BLaER1 treated with 17β-estradiol and CSF1 and Interleukin-3, amounts not matched to agents 10 nM and 100 nM (cell line): ENCODE results near the gene SSNA1.

Experiments used
- H3K27ac ChIP-seq, 11 experiments: shearing (Covaris generic); formaldehyde crosslinking; 2 replicates each; pipeline ENCODE4 v1.8.1; 2022
- H3K27me3 ChIP-seq, 11 experiments: shearing (Covaris generic); formaldehyde crosslinking; 2 replicates each; pipeline ENCODE4 v1.8.1; 2022
- H3K36me3 ChIP-seq, 11 experiments: shearing (Covaris generic); formaldehyde crosslinking; 2 replicates each; pipeline ENCODE4 v1.8.1; 2022
- H3K4me1 ChIP-seq, 10 experiments: shearing (Covaris generic); formaldehyde crosslinking; 2 replicates each; pipeline ENCODE4 v1.8.1; 2022
- H3K4me2 ChIP-seq, 11 experiments: shearing (Covaris generic); formaldehyde crosslinking; 2 replicates each; pipeline ENCODE4 v1.8.1; 2022
- H3K4me3 ChIP-seq, 10 experiments: shearing (Covaris generic); formaldehyde crosslinking; 2 replicates each; pipeline ENCODE4 v1.8.1; 2022
- H3K9ac ChIP-seq, 11 experiments: shearing (Covaris generic); formaldehyde crosslinking; 2 replicates each; pipeline ENCODE4 v1.8.1; 2022
- H3K9me3 ChIP-seq, 11 experiments: shearing (Covaris generic); formaldehyde crosslinking; replicated peaks in 1 of 11; 2 replicates each; pipeline ENCODE4 v1.8.1; 2022
- H4K20me1 ChIP-seq, 11 experiments: shearing (Covaris generic); formaldehyde crosslinking; 2 replicates each; pipeline ENCODE4 v1.8.1; 2022
- Cebpa-rat ChIP-seq, 11 experiments: shearing (Covaris generic); IDR thresholded peaks; 2 replicates each; pipeline ENCODE4 v1.8.1; 2022

Gene SSNA1

DNA sequence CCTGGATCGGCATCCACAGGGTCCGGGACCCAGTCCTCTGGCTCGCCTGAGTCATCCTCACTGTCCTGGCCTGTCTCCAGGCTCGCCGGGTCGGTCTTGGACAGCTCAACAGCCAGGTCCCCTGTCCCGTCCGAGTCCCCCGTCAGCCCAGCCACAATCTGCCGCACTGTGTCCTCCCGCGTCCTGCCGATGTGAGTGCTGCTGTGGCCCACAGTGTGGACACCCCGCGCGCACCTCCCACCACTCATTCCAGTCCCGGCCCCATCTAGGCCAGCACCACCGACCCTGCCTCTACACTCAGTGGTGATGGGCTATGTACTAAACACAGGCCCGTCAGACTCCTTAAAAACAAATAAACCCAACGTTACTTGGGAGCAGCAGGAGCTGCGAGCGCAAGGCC, 6.8 kb upstream of the SSNA1 start:
- H3K36me3 ChIP-seq = peaks cover 80 to 100% (median 95%) of the 10 kb centered on the region in 11 experiments
- TF ChIP-seq Cebpa-rat (IDR thresholded peaks at IDR 0.05) = no peak
- no peak overlapping the region for H3K9ac ChIP-seq
- H3K27me3 ChIP-seq = no peaks in the 10 kb centered on the region
- no peak overlapping the region for H3K4me2 ChIP-seq
- H3K9me3 ChIP-seq = no peaks in the 10 kb centered on the region
- H3K27ac ChIP-seq = no peak overlapping the region
- peaks cover 0 to 87% (median 31%) of the 10 kb centered on the region in 11 experiments; a peak in 18 of 22 replicates for H4K20me1 ChIP-seq
- no peak overlapping the region for H3K4me3 ChIP-seq
- H3K4me1 ChIP-seq = peaks cover 13 to 36% (median 23%) of the 10 kb centered on the region in 10 experiments

DNA sequence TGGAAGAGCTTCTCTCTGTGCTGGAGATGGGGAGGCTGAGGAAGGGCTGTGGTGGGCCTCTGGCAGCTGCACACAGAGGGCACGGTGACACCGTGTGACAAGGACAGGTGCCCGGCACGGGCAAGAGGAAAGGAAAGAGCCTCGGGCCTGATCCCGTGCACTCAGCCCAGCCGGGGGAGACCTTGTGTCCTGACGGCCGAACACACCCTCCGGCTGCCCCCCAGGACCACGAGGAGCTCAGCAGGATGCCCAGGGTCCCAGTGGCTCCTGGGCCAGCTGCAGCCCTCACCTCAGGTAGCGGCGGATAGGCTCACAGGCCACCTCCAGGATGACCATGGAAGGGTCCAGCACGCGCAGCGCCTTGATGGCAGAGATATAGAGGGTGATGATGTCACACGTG, 5.6 kb upstream of the SSNA1 start:
- Histone ChIP-seq H4K20me1 (peaks cover 0 to 94% (median 38%) of the 10 kb centered on the region in 11 experiments; a peak in 17 of 22 replicates), H3K27me3 (no peaks in the 10 kb centered on the region), H3K36me3 (peaks cover 78 to 98% (median 89%) of the 10 kb centered on the region in 11 experiments), H3K4me2 (no peak overlapping the region), H3K9ac (no peak overlapping the region; a peak in 2 of 22 replicates), H3K27ac (no peak overlapping the region), H3K4me1 (peaks cover 22 to 43% (median 34%) of the 10 kb centered on the region in 10 experiments), H3K4me3 (no peak overlapping the region), H3K9me3 (no peaks in the 10 kb centered on the region)
- no peak for TF ChIP-seq Cebpa-rat (IDR thresholded peaks at IDR 0.05)

DNA sequence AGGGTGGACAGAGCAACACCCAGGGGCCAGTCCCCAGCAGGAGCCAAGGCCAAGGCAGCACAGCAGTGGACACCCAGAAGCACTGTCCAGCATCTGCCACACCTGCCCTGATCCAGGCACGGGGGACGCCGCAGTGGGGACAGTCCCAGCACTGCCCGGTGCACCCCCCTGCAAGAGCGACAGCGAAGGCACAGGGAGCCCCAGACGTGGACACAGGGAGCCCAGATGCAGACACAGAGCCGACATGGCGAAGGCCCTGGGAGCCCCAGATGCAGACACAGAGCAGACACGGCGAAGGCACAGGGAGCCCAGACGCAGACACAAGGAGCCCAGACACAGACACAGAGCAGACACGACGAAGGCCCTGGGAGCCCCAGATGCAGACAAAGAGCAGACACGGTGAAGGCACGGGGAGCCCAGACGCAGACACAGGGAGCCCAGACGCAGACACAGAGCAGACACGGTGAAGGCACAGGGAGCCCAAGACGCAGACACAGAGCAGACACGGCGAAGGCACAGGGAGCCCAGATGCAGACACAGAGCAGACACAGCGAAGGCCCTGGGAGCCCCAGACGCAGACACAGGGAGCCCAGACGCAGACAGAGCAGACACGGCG, 4.4 kb upstream of the SSNA1 start:
- Histone ChIP-seq H3K36me3 (peaks cover 68 to 86% (median 82%) of the 10 kb centered on the region in 11 experiments), H3K4me1 (peaks cover 20 to 31% (median 25%) of the 10 kb centered on the region in 10 experiments), H3K4me2 (no peak overlapping the region), H4K20me1 (peaks cover 0 to 91% (median 45%) of the 10 kb centered on the region in 11 experiments; a peak in 20 of 22 replicates), H3K27ac (no peak overlapping the region), H3K4me3 (no peak overlapping the region), H3K9ac (no peak overlapping the region), H3K9me3 (no peaks in the 10 kb centered on the region), H3K27me3 (no peaks in the 10 kb centered on the region)
- no peak for TF ChIP-seq Cebpa-rat (IDR thresholded peaks at IDR 0.05)

DNA sequence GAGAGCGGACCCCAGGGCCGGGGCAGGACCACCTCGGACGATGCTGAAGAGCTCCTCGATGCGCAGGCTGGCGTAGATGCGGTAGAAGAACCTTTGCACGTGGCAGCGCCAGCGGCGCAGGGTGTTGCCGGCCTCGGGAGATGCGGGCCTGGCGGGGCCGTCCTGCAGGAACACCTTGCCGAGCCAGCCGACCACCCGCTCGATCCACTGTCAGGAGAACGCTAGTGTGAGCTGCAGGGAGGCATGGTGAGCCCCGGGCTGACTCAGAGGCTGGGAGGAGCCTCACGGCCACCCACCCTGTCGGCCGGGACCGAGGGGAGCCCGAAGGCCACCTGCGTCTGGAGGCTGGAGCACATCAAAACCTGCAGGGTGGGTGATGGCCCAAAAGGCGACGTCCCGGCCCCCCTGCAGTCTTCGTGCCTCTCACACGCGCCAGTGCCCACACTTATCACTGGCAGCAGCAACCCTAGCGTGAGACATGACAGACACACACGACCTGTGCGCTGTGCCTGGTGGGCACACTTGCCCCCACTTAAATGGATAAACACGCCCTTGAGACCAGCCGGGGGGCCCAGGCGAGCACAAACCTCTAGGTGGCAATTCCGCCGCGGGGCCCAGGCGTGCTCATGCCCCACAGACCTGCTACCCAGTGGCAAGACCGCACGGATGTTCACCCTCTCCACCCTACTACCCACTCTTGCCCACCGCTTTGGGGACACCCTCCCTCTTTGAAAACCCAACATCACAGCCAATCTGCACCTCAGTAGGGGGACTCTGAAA, 3.4 kb upstream of the SSNA1 start:
- Histone ChIP-seq H3K9ac (peak overlapping the region in 4 of 11 experiments; percentile 10 to 29 (median 16); a peak in 2 of 22 replicates), H3K4me1 (peaks cover 29 to 36% (median 31%) of the 10 kb centered on the region in 10 experiments), H3K36me3 (peaks cover 66 to 81% (median 77%) of the 10 kb centered on the region in 11 experiments)

DNA sequence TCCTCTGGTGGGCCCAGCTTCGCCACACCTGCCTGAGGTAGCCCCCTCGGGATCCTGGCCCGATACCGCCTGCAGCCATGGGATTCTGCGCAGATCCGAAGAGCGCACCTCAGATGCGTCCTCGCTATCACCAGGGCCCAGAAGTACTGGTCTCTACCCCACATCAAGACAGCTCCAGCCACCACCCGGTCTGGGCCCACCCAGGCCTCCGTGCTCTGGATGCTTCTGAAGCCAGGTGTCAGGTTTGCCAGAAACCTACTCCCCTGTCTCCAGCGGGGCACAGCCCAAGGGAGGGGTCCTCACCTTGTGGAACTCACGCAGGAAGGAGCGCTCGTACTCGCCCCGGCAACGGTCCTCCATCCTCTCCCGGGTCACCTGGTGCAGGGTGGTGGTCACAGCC, 2.6 kb upstream of the SSNA1 start:
- Histone ChIP-seq H4K20me1 (peaks cover 11 to 91% (median 63%) of the 10 kb centered on the region in 11 experiments; a peak in 21 of 22 replicates), H3K27me3 (no peaks in the 10 kb centered on the region), H3K36me3 (peaks cover 64 to 81% (median 77%) of the 10 kb centered on the region in 11 experiments), H3K4me2 (peak overlapping the region; percentile 93 to 100 (median 99); a peak in 21 of 22 replicates), H3K4me1 (peaks cover 38 to 45% (median 39%) of the 10 kb centered on the region in 10 experiments), H3K9ac (peak overlapping the region in 9 of 11 experiments; percentile 6 to 95 (median 29); a peak in 9 of 22 replicates), H3K4me3 (peak overlapping the region in 2 of 10 experiments; percentile 84 to 94; a peak in 1 of 20 replicates), H3K9me3 (no peaks in the 10 kb centered on the region), H3K27ac (no peak overlapping the region)
- no peak for TF ChIP-seq Cebpa-rat (IDR thresholded peaks at IDR 0.05)

More for the DNA sequence above, 3.4 kb upstream of the SSNA1 start:
- Histone ChIP-seq H4K20me1 (peaks cover 10 to 91% (median 54%) of the 10 kb centered on the region in 11 experiments; a peak in 21 of 22 replicates), H3K9me3 (no peaks in the 10 kb centered on the region), H3K27ac (no peak overlapping the region), H3K27me3 (no peaks in the 10 kb centered on the region), H3K4me2 (0 out of 22 replicates have a peak overlapping the region, but pooled peaks of 1 of the 11 experiments have one; percentile 100), H3K4me3 (no peak overlapping the region)
- TF ChIP-seq Cebpa-rat (IDR thresholded peaks at IDR 0.05) = no peak

DNA sequence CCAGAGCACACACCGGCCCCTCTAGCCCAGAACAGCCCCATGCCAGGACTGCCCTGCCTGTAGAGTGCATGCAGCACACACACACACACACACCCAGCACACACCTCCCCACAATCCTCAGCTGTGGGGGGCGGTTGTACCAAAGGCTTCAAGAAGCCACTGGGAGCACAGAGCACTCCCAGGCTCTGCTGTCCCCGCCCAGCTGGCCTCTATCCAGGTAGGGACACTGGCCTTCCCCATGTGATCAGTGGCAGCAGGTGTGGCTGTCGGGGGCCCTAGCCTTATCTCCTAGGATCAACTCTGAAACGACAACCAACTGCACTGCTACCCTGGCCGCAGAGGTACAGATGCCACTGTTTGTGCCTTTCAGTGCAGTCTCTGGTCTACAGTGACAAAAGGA, 2.1 kb upstream of the SSNA1 start:
- H3K4me3 ChIP-seq = peak overlapping the region in 8 of 10 experiments; percentile 83 to 99 (median 96); a peak in 10 of 20 replicates
- peaks cover 42 to 49% (median 44%) of the 10 kb centered on the region in 10 experiments for H3K4me1 ChIP-seq
- peak overlapping the region in 10 of 11 experiments; percentile 6 to 95 (median 92); a peak in 16 of 22 replicates for H3K9ac ChIP-seq
- no peaks in the 10 kb centered on the region for H3K27me3 ChIP-seq
- TF ChIP-seq Cebpa-rat (IDR thresholded peaks at IDR 0.05) = no peak
- no peak overlapping the region for H3K27ac ChIP-seq
- H3K36me3 ChIP-seq = peaks cover 63 to 81% (median 77%) of the 10 kb centered on the region in 11 experiments
- peaks cover 12 to 91% (median 68%) of the 10 kb centered on the region in 11 experiments; a peak in 21 of 22 replicates for H4K20me1 ChIP-seq
- H3K9me3 ChIP-seq = no peaks in the 10 kb centered on the region
- H3K4me2 ChIP-seq = peak overlapping the region; percentile 93 to 100 (median 99)

DNA sequence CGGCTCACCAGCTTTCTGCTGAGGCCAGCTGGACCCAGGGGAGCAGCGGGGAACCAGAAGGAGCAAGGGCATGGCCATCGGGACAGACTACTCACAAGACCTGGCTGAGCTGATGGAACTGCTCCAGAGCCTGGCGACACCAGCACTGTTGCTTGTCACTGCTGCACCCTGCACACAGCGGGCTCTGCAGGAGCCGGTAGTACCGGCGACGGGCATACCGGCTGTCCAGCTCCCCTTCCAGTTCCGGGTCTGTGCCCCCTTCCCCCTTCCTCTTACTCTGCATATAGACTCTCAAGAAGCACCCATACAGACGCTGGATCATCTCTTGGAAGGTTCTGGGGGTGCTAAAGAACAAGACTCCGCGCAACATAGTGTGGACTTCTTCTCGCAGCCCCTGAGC, 1.1 kb upstream of the SSNA1 start:
- peaks cover 47 to 59% (median 53%) of the 10 kb centered on the region in 10 experiments for H3K4me1 ChIP-seq
- TF ChIP-seq Cebpa-rat (IDR thresholded peaks at IDR 0.05) = no peak
- no peaks in the 10 kb centered on the region for H3K27me3 ChIP-seq
- H3K4me2 ChIP-seq = peak overlapping the region; percentile 93 to 100 (median 99)
- peaks cover 12 to 93% (median 72%) of the 10 kb centered on the region in 11 experiments; a peak in 21 of 22 replicates for H4K20me1 ChIP-seq
- H3K36me3 ChIP-seq = peaks cover 54 to 81% (median 75%) of the 10 kb centered on the region in 11 experiments
- no peaks in the 10 kb centered on the region for H3K9me3 ChIP-seq
- peak overlapping the region; percentile 86 to 95 (median 93) for H3K9ac ChIP-seq
- H3K4me3 ChIP-seq = peak overlapping the region; percentile 83 to 99 (median 98)
- peak overlapping the region in 4 of 11 experiments; percentile 86 to 94 (median 92); a peak in 7 of 22 replicates for H3K27ac ChIP-seq

DNA sequence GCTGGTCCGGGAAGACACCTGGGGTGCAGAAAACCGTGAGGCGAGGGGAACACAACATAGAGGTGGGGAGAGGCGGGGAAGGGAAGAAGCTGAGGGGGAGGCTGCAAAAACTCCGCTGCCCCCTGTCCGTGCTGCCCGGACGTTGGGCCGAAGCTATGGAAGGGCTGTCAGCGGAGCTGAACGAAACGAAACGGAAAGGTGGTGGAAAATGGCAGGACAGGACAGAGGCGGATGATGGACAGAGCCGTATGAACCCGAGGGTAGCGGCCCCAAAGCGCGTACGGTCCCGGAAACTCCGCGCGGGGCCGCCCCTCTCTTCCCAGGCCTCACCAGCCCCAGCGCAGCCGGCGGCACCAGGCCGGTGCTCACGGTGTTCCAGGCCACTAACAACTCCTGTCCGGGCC, 388 bp upstream of the SSNA1 start:
- Histone ChIP-seq H3K27me3 (no peaks in the 10 kb centered on the region), H3K4me2 (peak overlapping the region; percentile 93 to 100 (median 99)), H3K4me1 (peaks cover 48 to 66% (median 59%) of the 10 kb centered on the region in 10 experiments), H3K9me3 (no peaks in the 10 kb centered on the region), H3K4me3 (peak overlapping the region; percentile 83 to 99 (median 98)), H4K20me1 (peaks cover 12 to 93% (median 79%) of the 10 kb centered on the region in 11 experiments; a peak in 21 of 22 replicates), H3K36me3 (peaks cover 47 to 81% (median 68%) of the 10 kb centered on the region in 11 experiments), H3K9ac (peak overlapping the region; percentile 86 to 95 (median 93)), H3K27ac (peak overlapping the region; percentile 82 to 94 (median 89))
- no peak for TF ChIP-seq Cebpa-rat (IDR thresholded peaks at IDR 0.05)
